NCI-H1930 (cell line): ENCODE measurements around the gene COL24A1.
"Not testable (repeated sequence)": the region's sequence is repeated elsewhere in the genome, so short reads cannot be mapped to it uniquely, and the experiment has no call there.

Experiments used
- DNase-seq, 2 experiments: peaks; one replicate each; lab custom pipeline; 2025; lab: John Stamatoyannopoulos, UW

The COL24A1 gene

GRCh38 chr1:86152887-86153286, 3.7 kb downstream of the COL24A1 start:
- no peak for DNase-seq

GRCh38 chr1:86151427-86151826, 5.1 kb downstream of the COL24A1 start:
- no peak for DNase-seq

GRCh38 chr1:86150553-86151055, 6.0 kb downstream of the COL24A1 start:
- DNase-seq = no peak

- DNase-seq = no peak
These were observed 7.0 kb downstream of the COL24A1 start for GRCh38 chr1:86149591-86149990.

- no peak for DNase-seq
These were observed 8.8 kb downstream of the COL24A1 start for GRCh38 chr1:86147755-86148154.

GRCh38 chr1:86146566-86146965, 10.0 kb downstream of the COL24A1 start:
- no peak for DNase-seq

- no peak for DNase-seq
These were observed 16.2 kb downstream of the COL24A1 start for GRCh38 chr1:86140281-86140880.

GRCh38 chr1:86138746-86139145, 17.8 kb downstream of the COL24A1 start:
- no peak for DNase-seq

- no peak for DNase-seq
These were observed 19.1 kb downstream of the COL24A1 start for GRCh38 chr1:86137436-86137835.

- no peak for DNase-seq
These were observed 37.3 kb downstream of the COL24A1 start for GRCh38 chr1:86119214-86119764.

- DNase-seq = no peak
These were observed 41.7 kb downstream of the COL24A1 start for GRCh38 chr1:86114816-86115400.

- no peak for DNase-seq
These were observed 42.3 kb downstream of the COL24A1 start for GRCh38 chr1:86114236-86114635.

- DNase-seq = not testable (repeated sequence)
These were observed 45.0 kb downstream of the COL24A1 start for GRCh38 chr1:86111590-86111989.

GRCh38 chr1:86110451-86111129, 46.0 kb downstream of the COL24A1 start:
- no peak for DNase-seq

GRCh38 chr1:86105533-86105866, 51.1 kb downstream of the COL24A1 start:
- no peak for DNase-seq

GRCh38 chr1:86104606-86105532, 51.7 kb downstream of the COL24A1 start:
- no peak for DNase-seq

GRCh38 chr1:86101616-86102015, 55.0 kb downstream of the COL24A1 start:
- DNase-seq = no peak

- DNase-seq = no peak
These were observed 56.2 kb downstream of the COL24A1 start for GRCh38 chr1:86100401-86100800.

- no peak for DNase-seq
These were observed 66.8 kb downstream of the COL24A1 start for GRCh38 chr1:86089765-86090164.

- no peak for DNase-seq
These were observed 70.7 kb downstream of the COL24A1 start for GRCh38 chr1:86085741-86086409.

- DNase-seq = no peak
These were observed 71.6 kb downstream of the COL24A1 start for GRCh38 chr1:86084998-86085397.
